Measurements from ENCODE around the gene MMP20. TPM values are rescaled to one million over a fixed set of nuclear protein-coding genes. Genes with fewer than 3 reads are reported as not detected.

The MMP20 gene
- total and polyA plus RNA-seq, 11 donors, result not detected

GRCh38 chr11:102572554-102573220 is 52.4 kb downstream of the MMP20 start:
- H3K27me3 ChIP-seq, result no peaks in the 10 kb centered on the region
- no peak for DNase-seq
- no peak for ATAC-seq
- H3K4me1 ChIP-seq, result peaks cover 0 to 12% (median 0%) of the 10 kb centered on the region in 12 donors
- H3K27ac ChIP-seq, result no peak overlapping the region
- intact Hi-C loops (cut with DNase I), result no loop called here
- 89 to 92% (median 90%) methylated on average over 2 of the region's 2 CpGs for WGBS, 4 donors
- H3K4me3 ChIP-seq, result no peak overlapping the region
- TF ChIP-seq POLR2A (IDR thresholded peaks at IDR 0.05), result no peak
- TF ChIP-seq, protein P1, sequence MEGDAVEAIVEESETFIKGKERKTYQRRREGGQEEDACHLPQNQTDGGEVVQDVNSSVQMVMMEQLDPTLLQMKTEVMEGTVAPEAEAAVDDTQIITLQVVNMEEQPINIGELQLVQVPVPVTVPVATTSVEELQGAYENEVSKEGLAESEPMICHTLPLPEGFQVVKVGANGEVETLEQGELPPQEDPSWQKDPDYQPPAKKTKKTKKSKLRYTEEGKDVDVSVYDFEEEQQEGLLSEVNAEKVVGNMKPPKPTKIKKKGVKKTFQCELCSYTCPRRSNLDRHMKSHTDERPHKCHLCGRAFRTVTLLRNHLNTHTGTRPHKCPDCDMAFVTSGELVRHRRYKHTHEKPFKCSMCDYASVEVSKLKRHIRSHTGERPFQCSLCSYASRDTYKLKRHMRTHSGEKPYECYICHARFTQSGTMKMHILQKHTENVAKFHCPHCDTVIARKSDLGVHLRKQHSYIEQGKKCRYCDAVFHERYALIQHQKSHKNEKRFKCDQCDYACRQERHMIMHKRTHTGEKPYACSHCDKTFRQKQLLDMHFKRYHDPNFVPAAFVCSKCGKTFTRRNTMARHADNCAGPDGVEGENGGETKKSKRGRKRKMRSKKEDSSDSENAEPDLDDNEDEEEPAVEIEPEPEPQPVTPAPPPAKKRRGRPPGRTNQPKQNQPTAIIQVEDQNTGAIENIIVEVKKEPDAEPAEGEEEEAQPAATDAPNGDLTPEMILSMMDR (IDR thresholded peaks at IDR 0.05), result no peak
- H3K36me3 ChIP-seq, result no peaks in the 10 kb centered on the region
- no peaks in the 10 kb centered on the region for H3K9me3 ChIP-seq

DNA sequence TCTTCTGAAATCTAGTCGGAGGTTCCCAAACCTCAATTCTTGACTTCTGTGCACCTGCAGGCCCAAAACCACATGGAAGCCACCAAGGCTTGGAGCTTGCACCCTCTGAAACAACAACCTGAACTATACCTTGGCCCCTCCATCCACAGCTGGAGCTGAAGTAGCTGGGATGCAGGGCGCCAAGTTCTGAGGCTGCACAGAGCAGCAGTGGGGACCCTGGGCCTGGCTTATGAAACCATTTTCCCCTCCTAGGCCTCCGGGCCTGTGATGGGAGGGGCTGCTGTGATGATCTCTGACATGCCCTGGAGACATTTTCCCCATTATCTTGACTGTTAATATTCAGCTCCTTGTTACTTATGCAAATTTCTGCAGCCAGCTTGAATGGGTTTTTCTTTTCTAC is 56.3 kb downstream of the MMP20 start:
- H3K27me3 ChIP-seq, result no peaks in the 10 kb centered on the region
- no peak for DNase-seq
- peaks cover 0 to 7% (median 0%) of the 10 kb centered on the region in 12 donors for H3K9me3 ChIP-seq
- no peak overlapping the region for H3K27ac ChIP-seq
- no peaks in the 10 kb centered on the region for H3K4me1 ChIP-seq
- no peak for TF ChIP-seq POLR2A (IDR thresholded peaks at IDR 0.05)
- TF ChIP-seq, protein P1 (IDR thresholded peaks at IDR 0.05), result no peak
- H3K4me3 ChIP-seq, result no peak overlapping the region
- ATAC-seq, result no peak
- no peaks in the 10 kb centered on the region for H3K36me3 ChIP-seq
- intact Hi-C loops (cut with DNase I), result no loop called here
- 51 to 59% (median 55%) methylated on average over 2 to 3 of the region's 3 CpGs for WGBS, 4 donors

- Histone ChIP-seq H3K27me3 (no peaks in the 10 kb centered on the region), H3K27ac (no peak overlapping the region), H3K4me3 (no peak overlapping the region), H3K9me3 (peaks cover 0 to 7% (median 0%) of the 10 kb centered on the region in 12 donors), H3K36me3 (no peaks in the 10 kb centered on the region), H3K4me1 (peaks cover 0 to 6% (median 0%) of the 10 kb centered on the region in 12 donors)
- no peak for TF ChIP-seq POLR2A (IDR thresholded peaks at IDR 0.05)
- TF ChIP-seq, protein P1 (IDR thresholded peaks at IDR 0.05), result no peak
- 48 to 71% (median 66%) methylated on average over 1 of the region's 1 CpG for WGBS, 4 donors
- no peak for ATAC-seq
- DNase-seq, result no peak
- intact Hi-C loops (cut with DNase I), result no loop called here
Observed at GRCh38 chr11:102566112-102566511, 59.0 kb downstream of the MMP20 start.

- no peaks in the 10 kb centered on the region for H3K36me3 ChIP-seq
- no peaks in the 10 kb centered on the region for H3K27me3 ChIP-seq
- TF ChIP-seq POLR2A (IDR thresholded peaks at IDR 0.05), result no peak
- TF ChIP-seq, protein P1 (IDR thresholded peaks at IDR 0.05), result no peak
- H3K4me3 ChIP-seq, result no peak overlapping the region
- WGBS, 4 donors, result 68 to 90% (median 86%) methylated on average over 2 of the region's 2 CpGs
- no peak for ATAC-seq
- intact Hi-C loops (cut with DNase I), result no loop called here
- H3K27ac ChIP-seq, result no peak overlapping the region
- peaks cover 0 to 18% (median 0%) of the 10 kb centered on the region in 12 donors for H3K4me1 ChIP-seq
- no peak for DNase-seq
- peaks cover 0 to 7% (median 0%) of the 10 kb centered on the region in 12 donors for H3K9me3 ChIP-seq
Observed at GRCh38 chr11:102564110-102564509, 61.0 kb downstream of the MMP20 start.

All from heart left ventricle (tissue), 16 donors.